Caco-2 (cell line): ENCODE results near the gene ZNF844. TPM values are rescaled to one million over a fixed set of nuclear protein-coding genes. Genes with fewer than 3 reads are reported as not detected.

Experiments
- BruUV-seq: library from RNA; stranded (reverse); fragments of 400-500 nt; replicated peaks from 2 replicates; lab custom pipeline; 2021; lab: Mats Ljungman, UMichigan
- CTCF ChIA-PET: fragments of 300-600 bp; sonication (Branson Sonifier 250); formaldehyde crosslinking; loops from one replicate; lab custom pipeline; 2022; ENCODE audit warnings: antibody characterized with exemption; lab: Charles Lee
- POLR2A ChIA-PET: fragments of 300-600 bp; sonication (Branson Sonifier 250); formaldehyde crosslinking; loops from one replicate; lab custom pipeline; 2022; ENCODE audit warnings: antibody characterized with exemption; lab: Charles Lee
- DNase-seq, 2 experiments: peaks; one replicate each; pipeline versions ENCODE4 v3.0.0 to v3.0.0-alpha.2; 2020 to 2022
- H3K27me3 ChIP-seq: replicated peaks from 2 replicates; pipeline ENCODE4 v1.6.0; 2011; ENCODE audit warnings: low read length; ENCODE audit not compliant: control insufficient read depth, insufficient read depth
- H3K36me3 ChIP-seq: 2 replicates; pipeline ENCODE4 v1.5.1; 2011; ENCODE audit warnings: low read length; ENCODE audit not compliant: control insufficient read depth, insufficient read depth
- H3K4me1 ChIP-seq: fragments of 250-450 bp; sonication (Bioruptor Pico); 2 replicates; pipeline ENCODE4 v1.5.1; 2020; ENCODE audit warnings: mild to moderate bottlenecking
- H3K4me3 ChIP-seq: 2 replicates; pipeline ENCODE4 v1.5.1; 2011; ENCODE audit warnings: low read depth, mild to moderate bottlenecking, control low read depth, low read length
- H3K9me3 ChIP-seq: fragments of 250-450 bp; sonication (Bioruptor Pico); 2 replicates; pipeline ENCODE4 v1.5.1; 2020; ENCODE audit warnings: mild to moderate bottlenecking, moderate library complexity
- H3K27ac Mint-ChIP-seq: one replicate; pipeline ENCODE4 v1.8.0; 2022; ENCODE audit warnings: mixed read lengths; ENCODE audit not compliant: unreplicated experiment
- H3K27me3 Mint-ChIP-seq: one replicate; pipeline ENCODE4 v1.8.0; 2022; ENCODE audit warnings: mixed read lengths; ENCODE audit not compliant: insufficient read depth, unreplicated experiment
- H3K36me3 Mint-ChIP-seq: one replicate; pipeline ENCODE4 v1.8.0; 2022; ENCODE audit warnings: mild to moderate bottlenecking, mixed read lengths; ENCODE audit not compliant: insufficient read depth, unreplicated experiment
- H3K4me1 Mint-ChIP-seq: one replicate; pipeline ENCODE4 v1.8.0; 2022; ENCODE audit warnings: low read depth, mixed read lengths; ENCODE audit not compliant: unreplicated experiment
- H3K4me3 Mint-ChIP-seq: one replicate; pipeline ENCODE4 v1.8.0; 2022; ENCODE audit warnings: mild to moderate bottlenecking, moderate library complexity, mixed read lengths; ENCODE audit not compliant: unreplicated experiment
- H3K9me3 Mint-ChIP-seq: one replicate; pipeline ENCODE4 v1.8.0; 2022; ENCODE audit warnings: mixed read lengths; ENCODE audit not compliant: unreplicated experiment
- intact Hi-C: fragments of 100-400 bp; cut with micrococcal nuclease; formaldehyde crosslinking; loops from one replicate; pipeline ENCODE4 v1.10.0; 2022; ENCODE audit not compliant: unreplicated experiment
- total RNA-seq: library from RNA; stranded (reverse); gene quantifications from 2 replicates; pipeline ENCODE4 v1.2.3, GENCODE V29; 2022
- TF ChIP-seq, protein P1 (sequence below), 2 experiments: fragments of 200-600 bp in 1 of 2; IDR thresholded peaks; 1 replicate in 1 of 2; 2 replicates in 1 of 2; pipeline versions ENCODE4 v1.5.1 to v1.8.0; 2011 to 2022; ENCODE audit warnings: antibody characterized with exemption in 1 of 2, control low read depth in 1 of 2, inconsistent platforms in 1 of 2, low read depth in 1 of 2, low read length in 1 of 2, mild to moderate bottlenecking in 1 of 2, moderate library complexity in 1 of 2; ENCODE audit not compliant: insufficient read depth in 1 of 2, severe bottlenecking in 1 of 2, unreplicated experiment in 1 of 2

ZNF844 gene
- total RNA-seq, 1 experiment from 2014 or later, result 1.0 TPM

DNA sequence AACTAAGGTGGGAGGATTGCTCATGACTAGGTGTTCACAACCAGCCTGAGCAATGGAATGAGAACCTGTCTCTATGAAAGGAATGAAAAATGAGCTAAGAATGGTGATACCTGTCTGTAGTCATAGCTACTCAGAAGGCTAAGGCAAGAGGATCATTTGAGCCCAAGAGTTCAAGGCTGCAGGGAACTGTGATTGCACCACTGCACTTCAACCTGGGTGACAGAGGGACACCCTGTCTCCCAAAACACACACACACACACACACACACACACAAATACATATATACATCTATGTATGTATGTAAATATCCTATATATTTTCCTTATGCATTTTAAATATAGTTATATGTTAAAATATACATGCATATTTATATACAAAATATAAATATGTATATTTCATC is 21.6 kb upstream of the ZNF844 start:
- Mint-ChIP-seq H3K4me1 (no peaks in the 10 kb centered on the region), H3K27ac (no peak overlapping the region), H3K4me3 (no peak overlapping the region), H3K27me3 (no peaks in the 10 kb centered on the region), H3K9me3 (no peaks in the 10 kb centered on the region), H3K36me3 (no peaks in the 10 kb centered on the region)
- CTCF ChIA-PET, result no interaction called here
- intact Hi-C loops, result no loop called here
- no TSS peak for BruUV-seq
- TF ChIP-seq, protein P1, sequence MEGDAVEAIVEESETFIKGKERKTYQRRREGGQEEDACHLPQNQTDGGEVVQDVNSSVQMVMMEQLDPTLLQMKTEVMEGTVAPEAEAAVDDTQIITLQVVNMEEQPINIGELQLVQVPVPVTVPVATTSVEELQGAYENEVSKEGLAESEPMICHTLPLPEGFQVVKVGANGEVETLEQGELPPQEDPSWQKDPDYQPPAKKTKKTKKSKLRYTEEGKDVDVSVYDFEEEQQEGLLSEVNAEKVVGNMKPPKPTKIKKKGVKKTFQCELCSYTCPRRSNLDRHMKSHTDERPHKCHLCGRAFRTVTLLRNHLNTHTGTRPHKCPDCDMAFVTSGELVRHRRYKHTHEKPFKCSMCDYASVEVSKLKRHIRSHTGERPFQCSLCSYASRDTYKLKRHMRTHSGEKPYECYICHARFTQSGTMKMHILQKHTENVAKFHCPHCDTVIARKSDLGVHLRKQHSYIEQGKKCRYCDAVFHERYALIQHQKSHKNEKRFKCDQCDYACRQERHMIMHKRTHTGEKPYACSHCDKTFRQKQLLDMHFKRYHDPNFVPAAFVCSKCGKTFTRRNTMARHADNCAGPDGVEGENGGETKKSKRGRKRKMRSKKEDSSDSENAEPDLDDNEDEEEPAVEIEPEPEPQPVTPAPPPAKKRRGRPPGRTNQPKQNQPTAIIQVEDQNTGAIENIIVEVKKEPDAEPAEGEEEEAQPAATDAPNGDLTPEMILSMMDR (IDR thresholded peaks at IDR 0.05; ENCODE audit: insufficient read depth in 1 of 2, low read depth in 1 of 2, low read length in 1 of 2, severe bottlenecking in 1 of 2, unreplicated experiment in 1 of 2), result no peak
- Histone ChIP-seq H3K36me3 (no peaks in the 10 kb centered on the region), H3K4me1 (no peaks in the 10 kb centered on the region), H3K9me3 (peaks cover 18% of the 10 kb centered on the region), H3K27me3 (no peaks in the 10 kb centered on the region), H3K4me3 (no peak overlapping the region)
- POLR2A ChIA-PET, result no interaction called here
- no peak for DNase-seq

DNA sequence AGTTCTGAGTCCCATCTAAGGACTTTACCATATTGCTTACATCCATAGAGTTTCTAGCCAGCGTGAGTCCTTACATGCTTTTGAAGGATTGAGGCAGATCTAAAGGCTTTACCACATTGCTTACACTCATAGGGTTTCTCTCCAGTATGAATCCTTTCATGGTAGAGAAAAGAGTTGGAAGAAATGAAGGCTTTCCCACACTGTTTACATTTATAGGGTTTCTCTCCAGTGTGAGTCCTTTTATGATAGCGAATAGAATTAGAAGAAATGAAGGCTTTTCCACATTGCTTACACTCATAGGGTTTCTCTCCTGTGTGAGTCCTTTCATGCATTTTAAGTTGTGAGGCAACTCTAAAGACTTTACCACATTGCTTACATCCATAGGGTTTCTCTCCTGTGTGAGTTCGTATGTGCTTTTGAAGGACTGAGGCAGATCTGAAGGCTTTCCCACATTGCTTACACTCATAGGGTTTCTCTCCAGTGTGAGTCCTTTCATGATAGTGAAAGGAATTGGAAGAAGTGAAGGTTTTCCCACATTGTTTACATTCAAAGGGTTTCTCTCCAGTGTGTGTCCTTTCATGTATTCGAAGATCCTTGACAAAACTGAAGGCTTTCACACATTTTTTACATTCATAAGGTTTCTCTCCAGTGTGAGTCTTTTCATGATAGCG is 20.6 kb upstream of the ZNF844 start:
- no peak overlapping the region for H3K4me3 ChIP-seq
- H3K36me3 ChIP-seq, result no peaks in the 10 kb centered on the region
- Mint-ChIP-seq H3K4me3 (no peak overlapping the region), H3K27me3 (no peaks in the 10 kb centered on the region), H3K9me3 (no peaks in the 10 kb centered on the region), H3K4me1 (no peaks in the 10 kb centered on the region), H3K36me3 (no peaks in the 10 kb centered on the region), H3K27ac (no peak overlapping the region)
- DNase-seq, result no peak
- no peaks in the 10 kb centered on the region for H3K27me3 ChIP-seq
- ChIA-PET CTCF (no interaction called here), POLR2A (no interaction called here)
- peaks cover 18% of the 10 kb centered on the region for H3K9me3 ChIP-seq
- TF ChIP-seq, protein P1 (IDR thresholded peaks at IDR 0.05; ENCODE audit: insufficient read depth in 1 of 2, low read depth in 1 of 2, low read length in 1 of 2, severe bottlenecking in 1 of 2, unreplicated experiment in 1 of 2), result no peak
- no peaks in the 10 kb centered on the region for H3K4me1 ChIP-seq
- intact Hi-C loops, result no loop called here
- BruUV-seq, result no TSS peak

DNA sequence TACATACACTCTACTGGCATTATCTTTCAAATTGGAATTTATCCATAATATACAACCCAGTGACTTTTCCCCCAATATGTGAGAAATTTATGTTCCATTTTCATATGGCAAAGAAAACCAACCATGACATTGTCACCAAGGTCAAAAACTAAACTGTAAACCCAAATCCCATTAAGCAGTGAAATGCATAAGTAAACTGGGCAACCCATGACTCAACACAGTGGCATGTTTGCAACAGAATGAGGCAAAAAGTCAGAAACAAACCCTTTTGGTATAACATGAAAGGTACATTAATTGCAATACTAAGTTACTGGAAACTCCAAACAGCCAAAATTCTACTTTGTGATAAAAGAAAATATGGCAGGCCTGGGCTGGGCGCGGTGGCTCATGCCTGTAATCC is 16.7 kb upstream of the ZNF844 start:
- no peaks in the 10 kb centered on the region for H3K4me1 ChIP-seq
- ChIA-PET CTCF (no interaction called here), POLR2A (no interaction called here)
- H3K36me3 ChIP-seq, result no peaks in the 10 kb centered on the region
- TF ChIP-seq, protein P1 (IDR thresholded peaks at IDR 0.05; ENCODE audit: insufficient read depth in 1 of 2, low read depth in 1 of 2, low read length in 1 of 2, severe bottlenecking in 1 of 2, unreplicated experiment in 1 of 2), result no peak
- no peak overlapping the region for H3K4me3 ChIP-seq
- no peak overlapping the region for H3K27ac Mint-ChIP-seq
- peaks cover 21% of the 10 kb centered on the region for H3K9me3 ChIP-seq
- no peak overlapping the region for H3K4me3 Mint-ChIP-seq
- peaks cover 5% of the 10 kb centered on the region for H3K36me3 Mint-ChIP-seq
- no peaks in the 10 kb centered on the region for H3K4me1 Mint-ChIP-seq
- BruUV-seq, result no TSS peak
- no peaks in the 10 kb centered on the region for H3K9me3 Mint-ChIP-seq
- intact Hi-C loops, result no loop called here
- DNase-seq, result no peak
- no peaks in the 10 kb centered on the region for H3K27me3 Mint-ChIP-seq
- H3K27me3 ChIP-seq, result no peaks in the 10 kb centered on the region
